GM12865 (cell line): ENCODE measurements around the gene MFF.

ENCODE experiments used
- DNase-seq: peaks from one replicate; pipeline ENCODE4 v3.0.0; 2010; ENCODE audit warnings: low read depth
- H3K4me3 ChIP-seq: 2 replicates; pipeline ENCODE4 v1.5.1; 2011; ENCODE audit warnings: mild to moderate bottlenecking, low read depth, low read length, control low read depth
- TF ChIP-seq, protein P1 (sequence below): IDR thresholded peaks from 2 replicates; pipeline ENCODE4 v1.5.1; 2011; ENCODE audit warnings: low read length, control low read depth, low read depth, inconsistent platforms; ENCODE audit not compliant: insufficient read depth; ENCODE audit errors: missing control alignments

MFF gene

GRCh38 chr2:227390468-227391256, 65.6 kb downstream of the MFF start:
- DNase-seq: no peak
- TF ChIP-seq, protein P1, sequence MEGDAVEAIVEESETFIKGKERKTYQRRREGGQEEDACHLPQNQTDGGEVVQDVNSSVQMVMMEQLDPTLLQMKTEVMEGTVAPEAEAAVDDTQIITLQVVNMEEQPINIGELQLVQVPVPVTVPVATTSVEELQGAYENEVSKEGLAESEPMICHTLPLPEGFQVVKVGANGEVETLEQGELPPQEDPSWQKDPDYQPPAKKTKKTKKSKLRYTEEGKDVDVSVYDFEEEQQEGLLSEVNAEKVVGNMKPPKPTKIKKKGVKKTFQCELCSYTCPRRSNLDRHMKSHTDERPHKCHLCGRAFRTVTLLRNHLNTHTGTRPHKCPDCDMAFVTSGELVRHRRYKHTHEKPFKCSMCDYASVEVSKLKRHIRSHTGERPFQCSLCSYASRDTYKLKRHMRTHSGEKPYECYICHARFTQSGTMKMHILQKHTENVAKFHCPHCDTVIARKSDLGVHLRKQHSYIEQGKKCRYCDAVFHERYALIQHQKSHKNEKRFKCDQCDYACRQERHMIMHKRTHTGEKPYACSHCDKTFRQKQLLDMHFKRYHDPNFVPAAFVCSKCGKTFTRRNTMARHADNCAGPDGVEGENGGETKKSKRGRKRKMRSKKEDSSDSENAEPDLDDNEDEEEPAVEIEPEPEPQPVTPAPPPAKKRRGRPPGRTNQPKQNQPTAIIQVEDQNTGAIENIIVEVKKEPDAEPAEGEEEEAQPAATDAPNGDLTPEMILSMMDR: no peak
- H3K4me3 ChIP-seq: no peak overlapping the region

DNA sequence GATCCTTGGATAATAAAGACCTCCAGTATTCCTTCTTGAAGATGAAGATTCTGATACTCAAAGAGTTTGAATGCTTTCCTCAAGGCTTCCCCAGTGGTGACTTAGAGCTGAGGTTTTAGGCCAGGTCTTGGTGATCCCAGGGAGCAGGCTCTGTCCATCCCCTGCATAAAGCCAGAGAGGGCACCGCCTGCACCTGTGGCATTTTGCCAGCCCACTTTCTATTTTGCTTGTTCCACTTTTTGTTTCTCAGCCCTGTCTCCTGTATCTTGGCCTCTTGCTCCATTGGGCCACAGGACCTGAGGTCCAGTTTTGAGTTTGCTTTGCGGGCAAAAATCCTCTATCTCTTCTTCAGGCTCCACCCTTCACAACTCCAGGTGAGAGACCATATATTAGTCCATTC, 69.3 kb downstream of the MFF start:
- no peak for DNase-seq
- TF ChIP-seq, protein P1: no peak

GRCh38 chr2:227395556-227395955, 70.5 kb downstream of the MFF start:
- no peak for DNase-seq
- TF ChIP-seq, protein P1: no peak
- H3K4me3 ChIP-seq: no peak overlapping the region

More for the DNA sequence above, 69.3 kb downstream of the MFF start:
- no peak overlapping the region for H3K4me3 ChIP-seq

GRCh38 chr2:227397562-227397961, 72.5 kb downstream of the MFF start:
- TF ChIP-seq, protein P1: no peak
- H3K4me3 ChIP-seq: no peak overlapping the region

DNA sequence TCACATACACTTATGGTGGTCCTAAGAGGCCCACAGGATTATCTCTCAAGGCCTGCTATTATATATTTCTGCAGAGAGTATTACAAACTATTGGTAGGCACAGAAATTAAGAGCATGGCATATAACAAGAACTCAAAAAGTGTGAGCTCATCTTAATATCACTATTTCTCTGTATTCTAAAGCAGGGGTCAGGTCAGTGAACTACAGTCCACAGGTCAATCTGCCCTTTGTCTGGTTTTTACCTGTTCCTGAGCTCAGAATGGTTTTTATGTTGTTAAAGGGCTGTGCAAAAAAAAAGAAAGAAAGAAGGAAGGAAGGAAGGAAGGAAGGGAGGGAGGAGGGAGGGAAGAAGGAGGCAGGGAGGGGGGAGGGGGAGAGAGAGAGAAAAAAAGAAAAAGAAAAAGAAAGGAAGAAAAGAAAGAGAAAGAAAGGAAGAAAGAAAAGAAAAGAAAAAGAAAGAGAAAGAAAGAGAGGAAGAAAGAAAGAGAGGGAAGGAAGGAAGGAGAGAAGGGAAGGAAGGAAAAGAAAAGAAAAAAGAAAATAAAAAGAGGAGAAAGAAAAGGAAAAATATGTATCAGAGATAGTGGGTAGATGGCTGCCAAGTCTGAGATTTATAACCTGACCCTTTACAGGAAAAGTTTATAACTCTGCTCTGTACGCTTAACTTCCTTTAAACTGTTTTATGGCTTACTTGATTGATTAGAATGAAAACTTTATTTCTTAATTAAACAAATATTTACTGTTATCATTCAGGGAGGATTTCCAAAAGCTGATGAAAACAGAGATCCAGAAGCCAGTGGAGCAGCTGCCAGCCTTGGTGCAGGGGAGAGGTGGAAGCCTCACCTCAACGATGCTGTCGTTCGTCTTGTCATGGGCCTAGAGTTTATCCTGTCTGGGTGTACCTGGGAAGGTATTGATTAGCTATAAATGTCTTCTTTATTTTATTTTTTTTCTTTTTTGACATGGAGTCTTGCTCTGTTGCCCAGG, 73.9 kb downstream of the MFF start:
- H3K4me3 ChIP-seq: no peak overlapping the region
- TF ChIP-seq, protein P1: no peak
- no peak for DNase-seq

More at GRCh38 chr2:227397562-227397961, 72.5 kb downstream of the MFF start:
- DNase-seq: no peak

DNA sequence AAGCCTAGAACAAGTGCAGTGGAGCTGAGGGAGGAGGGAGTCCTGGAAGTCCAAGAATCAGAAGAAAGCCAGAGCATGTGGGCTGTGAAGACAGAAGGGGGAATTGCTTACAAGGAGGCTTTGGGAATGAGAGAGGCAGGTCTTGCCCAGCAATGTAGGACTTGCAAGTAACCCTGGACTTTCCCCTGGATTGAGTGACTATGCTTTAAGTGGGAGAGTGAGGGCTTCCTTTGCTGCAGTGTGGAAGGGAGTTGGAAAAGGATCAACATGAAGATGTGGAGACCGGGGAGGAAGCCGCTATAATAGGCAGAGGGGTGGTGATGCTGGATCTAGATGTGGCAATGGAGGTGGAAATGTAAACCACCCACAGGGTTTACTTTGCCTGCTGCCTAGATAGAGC, 76.5 kb downstream of the MFF start:
- no peak overlapping the region for H3K4me3 ChIP-seq
- no peak for DNase-seq
- TF ChIP-seq, protein P1: no peak
